ENCODE data around the gene DHRSX.

DNA sequence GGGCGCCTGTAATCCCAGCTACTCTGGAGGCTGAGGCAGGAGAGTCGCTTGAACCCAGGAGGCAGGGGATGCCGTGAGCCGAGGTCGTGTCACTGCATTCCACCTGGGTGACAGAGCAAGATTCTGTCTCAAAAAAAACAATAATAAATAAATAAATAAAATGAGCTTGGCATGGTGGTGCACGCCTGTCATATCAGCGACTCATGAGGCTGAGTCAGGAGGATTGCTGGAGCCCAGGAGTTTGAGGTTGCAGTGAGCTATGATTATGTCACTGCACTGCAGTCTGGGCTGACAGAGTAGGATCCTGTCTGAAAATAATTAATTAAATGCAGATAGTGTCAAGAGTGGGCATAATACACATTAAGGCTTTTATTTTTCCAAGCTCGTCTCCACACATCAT lies 77.5 kb downstream of the DHRSX start:
- TF ChIP-seq, protein P1, sequence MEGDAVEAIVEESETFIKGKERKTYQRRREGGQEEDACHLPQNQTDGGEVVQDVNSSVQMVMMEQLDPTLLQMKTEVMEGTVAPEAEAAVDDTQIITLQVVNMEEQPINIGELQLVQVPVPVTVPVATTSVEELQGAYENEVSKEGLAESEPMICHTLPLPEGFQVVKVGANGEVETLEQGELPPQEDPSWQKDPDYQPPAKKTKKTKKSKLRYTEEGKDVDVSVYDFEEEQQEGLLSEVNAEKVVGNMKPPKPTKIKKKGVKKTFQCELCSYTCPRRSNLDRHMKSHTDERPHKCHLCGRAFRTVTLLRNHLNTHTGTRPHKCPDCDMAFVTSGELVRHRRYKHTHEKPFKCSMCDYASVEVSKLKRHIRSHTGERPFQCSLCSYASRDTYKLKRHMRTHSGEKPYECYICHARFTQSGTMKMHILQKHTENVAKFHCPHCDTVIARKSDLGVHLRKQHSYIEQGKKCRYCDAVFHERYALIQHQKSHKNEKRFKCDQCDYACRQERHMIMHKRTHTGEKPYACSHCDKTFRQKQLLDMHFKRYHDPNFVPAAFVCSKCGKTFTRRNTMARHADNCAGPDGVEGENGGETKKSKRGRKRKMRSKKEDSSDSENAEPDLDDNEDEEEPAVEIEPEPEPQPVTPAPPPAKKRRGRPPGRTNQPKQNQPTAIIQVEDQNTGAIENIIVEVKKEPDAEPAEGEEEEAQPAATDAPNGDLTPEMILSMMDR (IDR thresholded peaks at IDR 0.05) = no peak
- TF ChIP-seq POLR2A (IDR thresholded peaks at IDR 0.05) = no peak

Measured in testis (tissue), 2 donors.